Ovary (tissue), 9 donors: Measurements from ENCODE around the gene MS4A2. TPM values are rescaled to one million over a fixed set of nuclear protein-coding genes. Genes with fewer than 3 reads are reported as not detected.

ENCODE experiments used
- DNase-seq, 5 donors: peaks; one replicate each; pipeline ENCODE4 v3.0.0-alpha.2; 2019 to 2020
- H3K27ac ChIP-seq, 2 donors: fragments of 200-600 bp; one replicate each; pipeline versions ENCODE4 v1.5.1 to v1.8.0; 2019 to 2022
- H3K27me3 ChIP-seq: fragments of 200-600 bp; one replicate; pipeline ENCODE4 v1.8.0; 2022
- H3K36me3 ChIP-seq: fragments of 200-600 bp; sonication (generic); one replicate; pipeline ENCODE4 v1.5.1; 2019
- H3K4me1 ChIP-seq: one replicate; pipeline ENCODE4 v1.8.1; 2013; ENCODE audit warnings: mild to moderate bottlenecking, moderate library complexity; ENCODE audit not compliant: insufficient read depth
- H3K4me3 ChIP-seq: fragments of 200-600 bp; sonication (generic); one replicate; pipeline ENCODE4 v1.5.1; 2017
- H3K9me3 ChIP-seq, 2 donors: fragments of 200-600 bp in 1 of 2; sonication (generic) in 1 of 2; one replicate each; pipeline versions ENCODE4 v1.5.1 to v1.8.1; 2013 to 2019; ENCODE audit warnings: mild to moderate bottlenecking in 1 of 2, moderate library complexity in 1 of 2
- CTCF ChIP-seq, 3 donors: fragments of 450-650 bp in 2 of 3; fragments of 200-600 bp in 1 of 3; IDR thresholded peaks; one replicate each; pipeline versions ENCODE4 v1.5.1 to v1.8.0; 2016 to 2022; ENCODE audit warnings: antibody characterized with exemption in 3 of 3, mild to moderate bottlenecking in 1 of 3
- EP300 ChIP-seq: sonication (generic); formaldehyde crosslinking; IDR thresholded peaks from one replicate; pipeline ENCODE4 v1.6.1; 2017; ENCODE audit warnings: antibody characterized with exemption
- POLR2A ChIP-seq: fragments of 450-650 bp; IDR thresholded peaks from one replicate; pipeline ENCODE4 v1.6.1; 2017; ENCODE audit warnings: antibody characterized with exemption, mild to moderate bottlenecking, moderate library complexity
- WGBS, 3 donors: extraction: QIAGEN DNeasy Blood & Tissue Kit in 1 of 3; methylation state at CpG; one replicate each; pipeline versions ENCODE4 v1.1.5 to v1.1.7; 2013 to 2017; 5-methylcytosine and 5-hydroxymethylcytosine counted together
- intact Hi-C, 4 donors: fragments of 100-400 bp; cut with DNase I; formaldehyde crosslinking; loops; one replicate each; pipeline versions ENCODE4 v1.11.0 to v1.15.1; 2022 to 2023
- polyA plus RNA-seq, 2 donors: library from polyadenylated mRNA; stranded (reverse); fragments of 200-250 nt in 1 of 2; fragments of 350-450 nt in 1 of 2; fragmentation: Illumina TruSeq in 1 of 2; extraction: RNeasy Lipid Tissue Mini Kit (QIAGEN cat#74804) in 1 of 2; gene quantifications; one replicate each; pipeline ENCODE4 v1.2.3, GENCODE V29; 2013 to 2014
- total RNA-seq, 7 donors: library from RNA; depleted of rRNA in 2 of 7; stranded (reverse); fragments of >200 nt in 2 of 7; fragmentation: NEBNext Ultra II Directional in 3 of 7; extraction: Animal tissue kit (Norgen Biotek cat#: 25700) in 3 of 7; gene quantifications; one replicate each; pipeline versions ENCODE4 v1.1.0 to v1.2.4, GENCODE V29; 2016 to 2023
- donor health status: DM: no; HTN: no; CAD: no; lungs with moderate emphysema.
- donor health status: DM: no; HTN: no; CAD: no.
- donor health status: Bipolar disorder and iron deficiency.
- donor health status: DM: yes; HTN: yes; CAD: no.
- donor health status: DM: no; HTN: no; CAD: no.
- donor health status: DM: yes; HTN: yes; CAD: no.

The MS4A2 gene
- total and polyA plus RNA-seq, 9 donors, result 0.23 to 1.7 (median 0.57) TPM; not detected in 3

- no peaks in the 10 kb centered on the region for H3K27me3 ChIP-seq
- H3K27ac ChIP-seq, result no peak overlapping the region
- intact Hi-C loops, result no loop called here
- DNase-seq, result no peak
- WGBS, 3 donors, result 71 to 83% (median 72%) methylated on average over 3 of the region's 3 CpGs
- TF ChIP-seq CTCF (IDR thresholded peaks at IDR 0.05) (no peak), EP300 (no peak), POLR2A (no peak)
- H3K36me3 ChIP-seq, result no peaks in the 10 kb centered on the region
- H3K4me1 ChIP-seq, result no peaks in the 10 kb centered on the region
- no peaks in the 10 kb centered on the region for H3K9me3 ChIP-seq
- no peak overlapping the region for H3K4me3 ChIP-seq
These were observed 29.4 kb upstream of the MS4A2 start for GRCh38 chr11:60059052-60059451.

- H3K27ac ChIP-seq, result no peak overlapping the region
- no peak for DNase-seq
- H3K27me3 ChIP-seq, result no peaks in the 10 kb centered on the region
- H3K36me3 ChIP-seq, result no peaks in the 10 kb centered on the region
- no peaks in the 10 kb centered on the region for H3K9me3 ChIP-seq
- intact Hi-C loops, result no loop called here
- H3K4me3 ChIP-seq, result no peak overlapping the region
- WGBS, 3 donors, result 94 to 97% (median 94%) methylated on average over 4 of the region's 4 CpGs
- H3K4me1 ChIP-seq, result no peaks in the 10 kb centered on the region
- TF ChIP-seq POLR2A, result no peak
- no peak for TF ChIP-seq CTCF (IDR thresholded peaks at IDR 0.05)
- TF ChIP-seq EP300, result no peak
These were observed 28.8 kb upstream of the MS4A2 start for GRCh38 chr11:60059521-60060240.

GRCh38 chr11:60064111-60064510, 24.4 kb upstream of the MS4A2 start:
- Histone ChIP-seq H3K36me3 (no peaks in the 10 kb centered on the region), H3K9me3 (no peaks in the 10 kb centered on the region), H3K4me1 (no peaks in the 10 kb centered on the region), H3K27ac (no peak overlapping the region), H3K27me3 (no peaks in the 10 kb centered on the region), H3K4me3 (no peak overlapping the region)
- 47 to 85% (median 57%) methylated on average over 1 of the region's 1 CpG for WGBS, 3 donors
- TF ChIP-seq EP300 (no peak), CTCF (IDR thresholded peaks at IDR 0.05) (no peak), POLR2A (no peak)
- DNase-seq, result no peak
- intact Hi-C loops, result no loop called here

GRCh38 chr11:60065801-60066200, 22.7 kb upstream of the MS4A2 start:
- WGBS, 3 donors, result 88 to 94% (median 90%) methylated on average over 1 of the region's 1 CpG
- DNase-seq, result no peak

More at GRCh38 chr11:60065801-60066200, 22.7 kb upstream of the MS4A2 start:
- Histone ChIP-seq H3K9me3 (no peaks in the 10 kb centered on the region), H3K27me3 (no peaks in the 10 kb centered on the region), H3K4me1 (no peaks in the 10 kb centered on the region), H3K27ac (no peak overlapping the region), H3K36me3 (no peaks in the 10 kb centered on the region), H3K4me3 (no peak overlapping the region)
- intact Hi-C loops, result no loop called here
- TF ChIP-seq EP300, result no peak
- no peak for TF ChIP-seq POLR2A
- no peak for TF ChIP-seq CTCF (IDR thresholded peaks at IDR 0.05)
